Neural crest cell (in vitro differentiated cells): ENCODE measurements around the gene COL16A1. TPM values are rescaled to one million over a fixed set of nuclear protein-coding genes. Genes with fewer than 3 reads are reported as not detected.
A peak's percentile ranks its signal among the peaks of the same experiment; 100 is the strongest.

Experiments used
- DNase-seq: peaks from one replicate; pipeline ENCODE4 v3.0.0; 2021; ENCODE audit warnings: low read depth, mixed read lengths, low spot score
- H3K27ac Mint-ChIP-seq: one replicate; pipeline ENCODE4 v1.8.0; 2021; ENCODE audit warnings: mild to moderate bottlenecking, mixed read lengths; ENCODE audit not compliant: unreplicated experiment
- H3K27me3 Mint-ChIP-seq: 2 replicates; pipeline ENCODE4 v1.8.0; 2021; ENCODE audit warnings: low read depth, mild to moderate bottlenecking, mixed read lengths
- H3K36me3 Mint-ChIP-seq: 2 replicates; pipeline ENCODE4 v1.8.0; 2021; ENCODE audit warnings: low read depth, mild to moderate bottlenecking, mixed read lengths
- H3K4me1 Mint-ChIP-seq: 2 replicates; pipeline ENCODE4 v1.8.0; 2021; ENCODE audit warnings: mixed read lengths
- H3K4me3 Mint-ChIP-seq: one replicate; pipeline ENCODE4 v1.8.0; 2021; ENCODE audit warnings: mild to moderate bottlenecking, mixed read lengths
- H3K9me3 Mint-ChIP-seq: 2 replicates; pipeline ENCODE4 v1.8.0; 2021; ENCODE audit warnings: mixed read lengths
- total RNA-seq: library from RNA; stranded (reverse); gene quantifications from 2 replicates; pipeline ENCODE4 v1.2.1, GENCODE V29; 2021
- TF ChIP-seq, protein P1 (sequence below): fragments of 200-600 bp; sonication (generic); conservative IDR thresholded peaks from 2 replicates; pipeline ENCODE4 v1.5.0; 2021; ENCODE audit warnings: antibody characterized with exemption, mild to moderate bottlenecking

Gene COL16A1
- total RNA-seq, 1 donor from 2014 or later, result 0.72 TPM

DNA sequence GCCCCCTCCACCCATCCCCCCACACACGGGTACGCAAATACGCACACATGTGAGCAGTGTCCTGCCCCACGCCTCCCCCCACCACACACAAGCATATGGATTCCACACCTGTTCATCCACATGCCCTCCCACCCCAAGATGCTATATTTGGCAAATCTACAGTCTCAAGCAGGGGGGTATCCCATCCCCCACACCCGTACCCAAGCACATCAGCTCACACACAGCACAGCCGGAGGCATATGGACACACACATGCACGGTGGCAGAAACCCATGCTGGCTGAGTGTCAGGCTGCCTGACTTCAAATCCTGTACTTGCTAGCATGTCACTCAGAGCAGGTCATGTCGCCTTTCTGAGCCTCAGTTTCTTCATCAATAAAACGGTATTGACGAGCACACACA is 10.6 kb downstream of the COL16A1 start:
- no peaks in the 10 kb centered on the region for H3K36me3 Mint-ChIP-seq
- H3K27me3 Mint-ChIP-seq, result no peaks in the 10 kb centered on the region
- no peak overlapping the region for H3K27ac Mint-ChIP-seq
- H3K4me3 Mint-ChIP-seq, result no peak overlapping the region
- TF ChIP-seq, protein P1, sequence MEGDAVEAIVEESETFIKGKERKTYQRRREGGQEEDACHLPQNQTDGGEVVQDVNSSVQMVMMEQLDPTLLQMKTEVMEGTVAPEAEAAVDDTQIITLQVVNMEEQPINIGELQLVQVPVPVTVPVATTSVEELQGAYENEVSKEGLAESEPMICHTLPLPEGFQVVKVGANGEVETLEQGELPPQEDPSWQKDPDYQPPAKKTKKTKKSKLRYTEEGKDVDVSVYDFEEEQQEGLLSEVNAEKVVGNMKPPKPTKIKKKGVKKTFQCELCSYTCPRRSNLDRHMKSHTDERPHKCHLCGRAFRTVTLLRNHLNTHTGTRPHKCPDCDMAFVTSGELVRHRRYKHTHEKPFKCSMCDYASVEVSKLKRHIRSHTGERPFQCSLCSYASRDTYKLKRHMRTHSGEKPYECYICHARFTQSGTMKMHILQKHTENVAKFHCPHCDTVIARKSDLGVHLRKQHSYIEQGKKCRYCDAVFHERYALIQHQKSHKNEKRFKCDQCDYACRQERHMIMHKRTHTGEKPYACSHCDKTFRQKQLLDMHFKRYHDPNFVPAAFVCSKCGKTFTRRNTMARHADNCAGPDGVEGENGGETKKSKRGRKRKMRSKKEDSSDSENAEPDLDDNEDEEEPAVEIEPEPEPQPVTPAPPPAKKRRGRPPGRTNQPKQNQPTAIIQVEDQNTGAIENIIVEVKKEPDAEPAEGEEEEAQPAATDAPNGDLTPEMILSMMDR, result no peak
- peaks cover 14% of the 10 kb centered on the region for H3K4me1 Mint-ChIP-seq
- DNase-seq, result no peak
- H3K9me3 Mint-ChIP-seq, result no peaks in the 10 kb centered on the region

- no peaks in the 10 kb centered on the region for H3K36me3 Mint-ChIP-seq
- no peaks in the 10 kb centered on the region for H3K9me3 Mint-ChIP-seq
- TF ChIP-seq, protein P1, result no peak
- H3K4me3 Mint-ChIP-seq, result no peak overlapping the region
- peaks cover 8% of the 10 kb centered on the region for H3K4me1 Mint-ChIP-seq
- H3K27ac Mint-ChIP-seq, result no peak overlapping the region
- no peak for DNase-seq
- H3K27me3 Mint-ChIP-seq, result no peaks in the 10 kb centered on the region
Observed at GRCh38 chr1:31691951-31692350, 11.9 kb downstream of the COL16A1 start.

- TF ChIP-seq, protein P1, result no peak
- H3K27ac Mint-ChIP-seq, result no peak overlapping the region
- H3K4me3 Mint-ChIP-seq, result no peak overlapping the region
- no peaks in the 10 kb centered on the region for H3K9me3 Mint-ChIP-seq
- no peaks in the 10 kb centered on the region for H3K36me3 Mint-ChIP-seq
- no peaks in the 10 kb centered on the region for H3K27me3 Mint-ChIP-seq
- DNase-seq, result no peak
- H3K4me1 Mint-ChIP-seq, result peaks cover 8% of the 10 kb centered on the region
Observed at GRCh38 chr1:31691446-31691845, 12.4 kb downstream of the COL16A1 start.

GRCh38 chr1:31690921-31691320 is 12.9 kb downstream of the COL16A1 start:
- no peak for DNase-seq
- TF ChIP-seq, protein P1, result no peak
- H3K27ac Mint-ChIP-seq, result no peak overlapping the region

DNA sequence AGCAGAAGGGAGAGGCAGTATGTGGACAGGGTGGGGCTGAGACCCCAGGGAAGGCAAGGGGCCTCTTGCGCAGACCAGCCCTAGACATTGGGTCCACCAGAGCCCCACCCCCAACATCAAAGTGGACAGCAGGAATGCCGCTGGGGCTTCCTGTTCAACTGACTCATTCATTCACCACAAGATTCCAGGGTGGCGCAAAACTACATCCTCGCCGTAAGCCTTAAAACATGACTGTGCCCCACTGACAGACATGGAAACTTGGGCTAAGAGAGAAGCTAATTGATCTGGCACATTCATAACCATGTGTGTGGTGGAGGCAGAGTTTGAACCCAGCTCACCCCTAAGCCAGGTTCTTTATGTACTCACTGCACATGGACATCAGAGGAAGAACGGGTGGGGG is 14.0 kb downstream of the COL16A1 start:
- no peak for DNase-seq
- H3K27ac Mint-ChIP-seq, result peak overlapping the region; percentile 20
- TF ChIP-seq, protein P1, result no peak

More at GRCh38 chr1:31690921-31691320, 12.9 kb downstream of the COL16A1 start:
- Mint-ChIP-seq H3K4me1 (peaks cover 8% of the 10 kb centered on the region), H3K4me3 (no peak overlapping the region), H3K36me3 (no peaks in the 10 kb centered on the region), H3K9me3 (no peaks in the 10 kb centered on the region), H3K27me3 (no peaks in the 10 kb centered on the region)

GRCh38 chr1:31689379-31689778 is 14.4 kb downstream of the COL16A1 start:
- Mint-ChIP-seq H3K36me3 (no peaks in the 10 kb centered on the region), H3K27ac (no peak overlapping the region), H3K4me3 (no peak overlapping the region), H3K9me3 (no peaks in the 10 kb centered on the region), H3K27me3 (no peaks in the 10 kb centered on the region), H3K4me1 (peaks cover 8% of the 10 kb centered on the region)
- TF ChIP-seq, protein P1, result no peak
- no peak for DNase-seq

More for the DNA sequence above, 14.0 kb downstream of the COL16A1 start:
- Mint-ChIP-seq H3K27me3 (no peaks in the 10 kb centered on the region), H3K4me3 (no peak overlapping the region), H3K36me3 (no peaks in the 10 kb centered on the region), H3K4me1 (peaks cover 8% of the 10 kb centered on the region), H3K9me3 (no peaks in the 10 kb centered on the region)
